Common myeloid progenitor, CD34-positive (primary cell): Measurements from ENCODE around the gene TBC1D8.

Experiments used
- CTCF ChIA-PET: fragments of 350-600 bp; sonication (Branson Sonifier 250); formaldehyde crosslinking; loops from one replicate; lab custom pipeline; 2021; ENCODE audit warnings: antibody characterized with exemption; lab: Charles Lee
- POLR2A ChIA-PET: fragments of 350-600 bp; sonication (Branson Sonifier 250); formaldehyde crosslinking; loops from one replicate; lab custom pipeline; 2021; ENCODE audit warnings: antibody characterized with exemption; lab: Charles Lee
- DNase-seq, 3 donors: peaks; one replicate each; pipeline versions ENCODE4 v3.0.0 to v3.0.0-alpha.2; 2013
- H3K27ac ChIP-seq, 2 experiments: 1 replicate in 1 of 2; 2 replicates in 1 of 2; pipeline ENCODE4 v1.7.0; 2013; ENCODE audit warnings: inconsistent platforms in 2 of 2, low read length in 2 of 2, mild to moderate bottlenecking in 2 of 2, low read depth in 1 of 2, moderate library complexity in 1 of 2; ENCODE audit not compliant: severe bottlenecking in 2 of 2, insufficient read depth in 1 of 2, poor library complexity in 1 of 2
- H3K27me3 ChIP-seq, 5 experiments: replicated peaks in 2 of 5; 1 replicate in 3 of 5; 2 replicates in 2 of 5; pipeline versions ENCODE4 v1.6.1 to v1.7.0; 2013; ENCODE audit warnings: low read length in 4 of 5, mild to moderate bottlenecking in 2 of 5, moderate library complexity in 2 of 5, inconsistent platforms in 1 of 5; ENCODE audit not compliant: insufficient read depth in 5 of 5, control insufficient read depth in 4 of 5
- H3K36me3 ChIP-seq, 4 experiments: 1 replicate in 2 of 4; 2 replicates in 2 of 4; pipeline versions ENCODE4 v1.6.1 to v1.7.0; 2013; ENCODE audit warnings: low read length in 3 of 4, control low read depth in 1 of 4, mild to moderate bottlenecking in 1 of 4; ENCODE audit not compliant: control insufficient read depth in 4 of 4, insufficient read depth in 4 of 4
- H3K4me1 ChIP-seq, 4 experiments: 1 replicate in 3 of 4; 2 replicates in 1 of 4; pipeline versions ENCODE4 v1.6.1 to v1.7.1; 2013; ENCODE audit warnings: low read length in 3 of 4, mild to moderate bottlenecking in 3 of 4, control low read depth in 1 of 4, inconsistent platforms in 1 of 4, moderate library complexity in 1 of 4; ENCODE audit not compliant: control insufficient read depth in 4 of 4, insufficient read depth in 4 of 4; ENCODE audit errors: control extremely low read depth in 1 of 4
- H3K4me3 ChIP-seq, 7 experiments: 1 replicate in 4 of 7; 2 replicates in 3 of 7; pipeline versions ENCODE4 v1.5.1 to v1.7.0; 2013; ENCODE audit warnings: mild to moderate bottlenecking in 7 of 7, low read length in 6 of 7, moderate library complexity in 6 of 7, inconsistent platforms in 2 of 7, low read depth in 2 of 7, control low read depth in 1 of 7; ENCODE audit not compliant: insufficient read depth in 4 of 7, control insufficient read depth in 1 of 7; ENCODE audit errors: extremely low read depth in 1 of 7
- H3K9me3 ChIP-seq, 5 experiments: 1 replicate in 4 of 5; 2 replicates in 1 of 5; pipeline versions ENCODE4 v1.6.1 to v1.7.1; 2013; ENCODE audit warnings: low read length in 4 of 5, mild to moderate bottlenecking in 2 of 5, inconsistent platforms in 1 of 5, low read depth in 1 of 5, moderate library complexity in 1 of 5; ENCODE audit not compliant: control insufficient read depth in 4 of 5, insufficient read depth in 2 of 5; ENCODE audit errors: control extremely low read depth in 1 of 5
- WGBS: methylation state at CpG from one replicate; pipeline ENCODE4 v1.1.5; 2013; ENCODE audit not compliant: insufficient coverage; 5-methylcytosine and 5-hydroxymethylcytosine counted together

Gene TBC1D8

GRCh38 chr2:100983684-100984310, 167.4 kb downstream of the TBC1D8 start:
- no peaks in the 10 kb centered on the region for H3K4me1 ChIP-seq
- CTCF ChIA-PET, result interaction anchor here (2.1 kb wide), 1 partner anchor 374 kb away, joined by 13 read pairs; no protein-coding TSS in a partner anchor
- DNase-seq, result no peak
- POLR2A ChIA-PET, result no interaction called here
- no peaks in the 10 kb centered on the region for H3K9me3 ChIP-seq
- H3K36me3 ChIP-seq, result no peaks in the 10 kb centered on the region
- no peak overlapping the region for H3K4me3 ChIP-seq
- H3K27ac ChIP-seq, result no peak overlapping the region
- WGBS, result 94% methylated on average over 9 of the region's 11 CpGs
- H3K27me3 ChIP-seq, result no peaks in the 10 kb centered on the region

- CTCF ChIA-PET, result interaction anchor here (1.2 to 2.1 kb wide), 3 partner anchors 8 to 373 kb away, joined by 3 to 13 read pairs (median 5); no protein-coding TSS in a partner anchor
Measured at GRCh38 chr2:100983201-100983600, 168.0 kb downstream of the TBC1D8 start.

GRCh38 chr2:100982431-100982861, 168.7 kb downstream of the TBC1D8 start:
- Histone ChIP-seq H3K4me1 (no peaks in the 10 kb centered on the region), H3K36me3 (no peaks in the 10 kb centered on the region), H3K27me3 (no peaks in the 10 kb centered on the region), H3K9me3 (no peaks in the 10 kb centered on the region), H3K4me3 (no peak overlapping the region), H3K27ac (no peak overlapping the region)
- 99% methylated on average over 7 of the region's 8 CpGs for WGBS
- no peak for DNase-seq
- POLR2A ChIA-PET, result no interaction called here
- CTCF ChIA-PET, result interaction anchor here (0.7 to 2.1 kb wide), 4 partner anchors 8 to 372 kb away, joined by 3 to 13 read pairs (median 4); no protein-coding TSS in a partner anchor

More at GRCh38 chr2:100983201-100983600, 168.0 kb downstream of the TBC1D8 start:
- Histone ChIP-seq H3K36me3 (no peaks in the 10 kb centered on the region), H3K27me3 (no peaks in the 10 kb centered on the region), H3K9me3 (no peaks in the 10 kb centered on the region), H3K4me3 (no peak overlapping the region), H3K4me1 (no peaks in the 10 kb centered on the region), H3K27ac (no peak overlapping the region)
- POLR2A ChIA-PET, result no interaction called here
- no peak for DNase-seq
- WGBS, result 95% methylated on average over 12 of the region's 12 CpGs

GRCh38 chr2:100981011-100981410, 170.2 kb downstream of the TBC1D8 start:
- no peak overlapping the region for H3K27ac ChIP-seq
- no peak for DNase-seq
- H3K36me3 ChIP-seq, result no peaks in the 10 kb centered on the region
- POLR2A ChIA-PET, result no interaction called here
- no peak overlapping the region for H3K4me3 ChIP-seq
- peaks cover 0 to 5% (median 0%) of the 10 kb centered on the region in 5 experiments for H3K27me3 ChIP-seq
- H3K9me3 ChIP-seq, result no peaks in the 10 kb centered on the region
- CTCF ChIA-PET, result no interaction called here
- no peaks in the 10 kb centered on the region for H3K4me1 ChIP-seq
- WGBS, result 100% methylated on average over 1 of the region's 2 CpGs

- H3K4me1 ChIP-seq, result no peaks in the 10 kb centered on the region
- H3K4me3 ChIP-seq, result no peak overlapping the region
- H3K27me3 ChIP-seq, result peaks cover 0 to 5% (median 0%) of the 10 kb centered on the region in 5 experiments
- WGBS, result 99% methylated on average over 9 of the region's 12 CpGs
- H3K9me3 ChIP-seq, result no peaks in the 10 kb centered on the region
- no peak overlapping the region for H3K27ac ChIP-seq
- CTCF ChIA-PET, result no interaction called here
- no peaks in the 10 kb centered on the region for H3K36me3 ChIP-seq
- no peak for DNase-seq
- POLR2A ChIA-PET, result no interaction called here
Measured at GRCh38 chr2:100980046-100980445, 171.1 kb downstream of the TBC1D8 start.

- 85% methylated on average over 16 of the region's 16 CpGs for WGBS
- ChIA-PET POLR2A (no interaction called here), CTCF (no interaction called here)
- no peak for DNase-seq
- Histone ChIP-seq H3K27me3 (peaks cover 0 to 6% (median 0%) of the 10 kb centered on the region in 5 experiments), H3K36me3 (no peaks in the 10 kb centered on the region), H3K4me1 (no peaks in the 10 kb centered on the region), H3K4me3 (no peak overlapping the region), H3K27ac (no peak overlapping the region), H3K9me3 (no peaks in the 10 kb centered on the region)
Measured at GRCh38 chr2:100978582-100979191, 172.5 kb downstream of the TBC1D8 start.

GRCh38 chr2:100977511-100977910, 173.7 kb downstream of the TBC1D8 start:
- POLR2A ChIA-PET, result no interaction called here
- H3K27me3 ChIP-seq, result peaks cover 0 to 6% (median 2%) of the 10 kb centered on the region in 5 experiments

More at GRCh38 chr2:100977511-100977910, 173.7 kb downstream of the TBC1D8 start:
- Histone ChIP-seq H3K4me3 (no peak overlapping the region), H3K27ac (no peak overlapping the region), H3K9me3 (no peaks in the 10 kb centered on the region), H3K36me3 (no peaks in the 10 kb centered on the region), H3K4me1 (no peaks in the 10 kb centered on the region)
- no peak for DNase-seq
- WGBS, result 96% methylated on average over 10 of the region's 12 CpGs
- CTCF ChIA-PET, result interaction anchor here (0.6 to 1.0 kb wide), 2 partner anchors 10 to 14 kb away, joined by 3 read pairs; no protein-coding TSS in a partner anchor
